ENCODE results near the gene RAD9A.
"Not testable (repeated sequence)": the region's sequence is repeated elsewhere in the genome, so short reads cannot be mapped to it uniquely, and the experiment has no call there.

Gene RAD9A

GRCh38 chr11:67401495-67402191 is 9.9 kb downstream of the RAD9A start, which contains the start of gene PPP1CA:
Gene PPP1CA (minus strand): TSS chr11:67401858. CDS start chr11:67401782, 76 bp downstream.
- peak within 1 kb of the TSS; percentile 75 to 91 (median 82) for H3K4me3 ChIP-seq (ENCODE audit: low read depth in 1 of 5, low read length in 5 of 5)
- peak within 1 kb of the TSS; percentile 69 for H3K27ac ChIP-seq (ENCODE audit: low read depth, low read length)
- no peaks in the 10 kb centered on the region for H3K9me3 ChIP-seq (ENCODE audit: control insufficient read depth in 5 of 5, low read length in 5 of 5)
- H3K4me1 ChIP-seq (ENCODE audit: control insufficient read depth in 5 of 5, insufficient read depth in 5 of 5, low read length in 5 of 5) = peaks cover 8 to 56% (median 49%) of the 10 kb centered on the region in 5 donors
- peaks cover 0 to 28% (median 25%) of the 10 kb centered on the region in 5 donors for H3K36me3 ChIP-seq (ENCODE audit: control insufficient read depth in 5 of 5, insufficient read depth in 5 of 5, low read length in 5 of 5)
- peak within 1 kb of the TSS in 4 of 5 donors; percentile 84 to 93 (median 90) for H3K9ac ChIP-seq (ENCODE audit: low read length in 5 of 5)
- peaks cover 0 to 10% (median 2%) of the 10 kb centered on the region in 5 donors for H3K27me3 ChIP-seq (ENCODE audit: control insufficient read depth in 5 of 5, insufficient read depth in 4 of 5, low read length in 5 of 5)

GRCh38 chr11:67402192-67402839 is 10.5 kb downstream of the RAD9A start:
- peak overlapping the region; percentile 57 to 74 (median 62) for H3K4me3 ChIP-seq (ENCODE audit: low read depth in 1 of 5, low read length in 5 of 5)
- peaks cover 0 to 24% (median 23%) of the 10 kb centered on the region in 5 donors for H3K36me3 ChIP-seq (ENCODE audit: control insufficient read depth in 5 of 5, insufficient read depth in 5 of 5, low read length in 5 of 5)
- H3K9me3 ChIP-seq (ENCODE audit: control insufficient read depth in 5 of 5, low read length in 5 of 5) = not testable (repeated sequence)
- peaks cover 8 to 51% (median 44%) of the 10 kb centered on the region in 5 donors for H3K4me1 ChIP-seq (ENCODE audit: control insufficient read depth in 5 of 5, insufficient read depth in 5 of 5, low read length in 5 of 5)
- H3K9ac ChIP-seq (ENCODE audit: low read length in 5 of 5) = peak overlapping the region in 4 of 5 donors; percentile 33 to 62 (median 48)
- peaks cover 1 to 14% (median 5%) of the 10 kb centered on the region in 5 donors for H3K27me3 ChIP-seq (ENCODE audit: control insufficient read depth in 5 of 5, insufficient read depth in 4 of 5, low read length in 5 of 5)
- H3K27ac ChIP-seq (ENCODE audit: low read depth, low read length) = peak overlapping the region; percentile 54

GRCh38 chr11:67403085-67403484 is 11.3 kb downstream of the RAD9A start:
- peaks cover 8 to 43% (median 37%) of the 10 kb centered on the region in 5 donors for H3K4me1 ChIP-seq (ENCODE audit: control insufficient read depth in 5 of 5, insufficient read depth in 5 of 5, low read length in 5 of 5)
- peaks cover 5 to 21% (median 9%) of the 10 kb centered on the region in 5 donors for H3K27me3 ChIP-seq (ENCODE audit: control insufficient read depth in 5 of 5, insufficient read depth in 4 of 5, low read length in 5 of 5)
- H3K36me3 ChIP-seq (ENCODE audit: control insufficient read depth in 5 of 5, insufficient read depth in 5 of 5, low read length in 5 of 5) = peaks cover 0 to 16% (median 15%) of the 10 kb centered on the region in 5 donors
- H3K27ac ChIP-seq (ENCODE audit: low read depth, low read length); H3K9me3 ChIP-seq (ENCODE audit: control insufficient read depth in 5 of 5, low read length in 5 of 5); H3K9ac ChIP-seq (ENCODE audit: low read length in 5 of 5); H3K4me3 ChIP-seq (ENCODE audit: low read depth in 1 of 5, low read length in 5 of 5): not testable (repeated sequence)

- no peak overlapping the region for H3K9ac ChIP-seq (ENCODE audit: low read length in 5 of 5)
- peaks cover 0 to under 1% (median 0%) of the 10 kb centered on the region in 5 donors for H3K36me3 ChIP-seq (ENCODE audit: control insufficient read depth in 5 of 5, insufficient read depth in 5 of 5, low read length in 5 of 5)
- peak overlapping the region in 2 of 5 donors; percentile 6 to 38 for H3K4me3 ChIP-seq (ENCODE audit: low read depth in 1 of 5, low read length in 5 of 5)
- no peaks in the 10 kb centered on the region for H3K9me3 ChIP-seq (ENCODE audit: control insufficient read depth in 5 of 5, low read length in 5 of 5)
- H3K27me3 ChIP-seq (ENCODE audit: control insufficient read depth in 5 of 5, insufficient read depth in 4 of 5, low read length in 5 of 5) = peaks cover 18 to 34% (median 22%) of the 10 kb centered on the region in 5 donors
- H3K4me1 ChIP-seq (ENCODE audit: control insufficient read depth in 5 of 5, insufficient read depth in 5 of 5, low read length in 5 of 5) = peaks cover 7 to 42% (median 28%) of the 10 kb centered on the region in 5 donors
- H3K27ac ChIP-seq (ENCODE audit: low read depth, low read length) = no peak overlapping the region
These were observed 12.9 kb downstream of the RAD9A start for GRCh38 chr11:67404515-67405195.

GRCh38 chr11:67405196-67405567 is 13.4 kb downstream of the RAD9A start:
- Histone ChIP-seq H3K27ac (ENCODE audit: low read depth, low read length) (no peak overlapping the region), H3K36me3 (ENCODE audit: control insufficient read depth in 5 of 5, insufficient read depth in 5 of 5, low read length in 5 of 5) (no peaks in the 10 kb centered on the region), H3K9me3 (ENCODE audit: control insufficient read depth in 5 of 5, low read length in 5 of 5) (no peaks in the 10 kb centered on the region), H3K27me3 (ENCODE audit: control insufficient read depth in 5 of 5, insufficient read depth in 4 of 5, low read length in 5 of 5) (peaks cover 23 to 40% (median 26%) of the 10 kb centered on the region in 5 donors), H3K9ac (ENCODE audit: low read length in 5 of 5) (no peak overlapping the region), H3K4me3 (ENCODE audit: low read depth in 1 of 5, low read length in 5 of 5) (peak overlapping the region in 1 of 5 donors; percentile 6), H3K4me1 (ENCODE audit: control insufficient read depth in 5 of 5, insufficient read depth in 5 of 5, low read length in 5 of 5) (peaks cover 5 to 40% (median 26%) of the 10 kb centered on the region in 5 donors)

GRCh38 chr11:67405688-67406339 is 14.0 kb downstream of the RAD9A start:
- no peak overlapping the region for H3K9ac ChIP-seq (ENCODE audit: low read length in 5 of 5)
- peaks cover 2 to 34% (median 19%) of the 10 kb centered on the region in 5 donors for H3K4me1 ChIP-seq (ENCODE audit: control insufficient read depth in 5 of 5, insufficient read depth in 5 of 5, low read length in 5 of 5)
- H3K27me3 ChIP-seq (ENCODE audit: control insufficient read depth in 5 of 5, insufficient read depth in 4 of 5, low read length in 5 of 5) = peaks cover 29 to 46% (median 33%) of the 10 kb centered on the region in 5 donors
- H3K27ac ChIP-seq (ENCODE audit: low read depth, low read length) = no peak overlapping the region
- no peaks in the 10 kb centered on the region for H3K9me3 ChIP-seq (ENCODE audit: control insufficient read depth in 5 of 5, low read length in 5 of 5)
- H3K4me3 ChIP-seq (ENCODE audit: low read depth in 1 of 5, low read length in 5 of 5) = no peak overlapping the region
- no peaks in the 10 kb centered on the region for H3K36me3 ChIP-seq (ENCODE audit: control insufficient read depth in 5 of 5, insufficient read depth in 5 of 5, low read length in 5 of 5)

- H3K36me3 ChIP-seq (ENCODE audit: control insufficient read depth in 5 of 5, insufficient read depth in 5 of 5, low read length in 5 of 5) = no peaks in the 10 kb centered on the region
- H3K27me3 ChIP-seq (ENCODE audit: control insufficient read depth in 5 of 5, insufficient read depth in 4 of 5, low read length in 5 of 5) = peaks cover 35 to 53% (median 38%) of the 10 kb centered on the region in 5 donors
- no peak overlapping the region for H3K27ac ChIP-seq (ENCODE audit: low read depth, low read length)
- no peak overlapping the region for H3K4me3 ChIP-seq (ENCODE audit: low read depth in 1 of 5, low read length in 5 of 5)
- no peaks in the 10 kb centered on the region for H3K9me3 ChIP-seq (ENCODE audit: control insufficient read depth in 5 of 5, low read length in 5 of 5)
- H3K9ac ChIP-seq (ENCODE audit: low read length in 5 of 5) = no peak overlapping the region
- H3K4me1 ChIP-seq (ENCODE audit: control insufficient read depth in 5 of 5, insufficient read depth in 5 of 5, low read length in 5 of 5) = peaks cover 2 to 28% (median 15%) of the 10 kb centered on the region in 5 donors
These were observed 14.7 kb downstream of the RAD9A start for GRCh38 chr11:67406420-67406968.

- H3K36me3 ChIP-seq (ENCODE audit: control insufficient read depth in 5 of 5, insufficient read depth in 5 of 5, low read length in 5 of 5) = no peaks in the 10 kb centered on the region
- H3K27ac ChIP-seq (ENCODE audit: low read depth, low read length) = no peak overlapping the region
- H3K9ac ChIP-seq (ENCODE audit: low read length in 5 of 5) = no peak overlapping the region
- no peak overlapping the region for H3K4me3 ChIP-seq (ENCODE audit: low read depth in 1 of 5, low read length in 5 of 5)
- peaks cover under 1 to 26% (median 12%) of the 10 kb centered on the region in 5 donors for H3K4me1 ChIP-seq (ENCODE audit: control insufficient read depth in 5 of 5, insufficient read depth in 5 of 5, low read length in 5 of 5)
- H3K27me3 ChIP-seq (ENCODE audit: control insufficient read depth in 5 of 5, insufficient read depth in 4 of 5, low read length in 5 of 5) = peaks cover 41 to 59% (median 45%) of the 10 kb centered on the region in 5 donors
- H3K9me3 ChIP-seq (ENCODE audit: control insufficient read depth in 5 of 5, low read length in 5 of 5) = no peaks in the 10 kb centered on the region
These were observed 15.3 kb downstream of the RAD9A start for GRCh38 chr11:67406969-67407687.

- H3K9me3 ChIP-seq (ENCODE audit: control insufficient read depth in 5 of 5, low read length in 5 of 5) = no peaks in the 10 kb centered on the region
- H3K4me1 ChIP-seq (ENCODE audit: control insufficient read depth in 5 of 5, insufficient read depth in 5 of 5, low read length in 5 of 5) = peaks cover 0 to 21% (median 8%) of the 10 kb centered on the region in 5 donors
- no peak overlapping the region for H3K27ac ChIP-seq (ENCODE audit: low read depth, low read length)
- no peak overlapping the region for H3K9ac ChIP-seq (ENCODE audit: low read length in 5 of 5)
- H3K36me3 ChIP-seq (ENCODE audit: control insufficient read depth in 5 of 5, insufficient read depth in 5 of 5, low read length in 5 of 5) = no peaks in the 10 kb centered on the region
- peaks cover 47 to 65% (median 51%) of the 10 kb centered on the region in 5 donors for H3K27me3 ChIP-seq (ENCODE audit: control insufficient read depth in 5 of 5, insufficient read depth in 4 of 5, low read length in 5 of 5)
- H3K4me3 ChIP-seq (ENCODE audit: low read depth in 1 of 5, low read length in 5 of 5) = no peak overlapping the region
These were observed 15.9 kb downstream of the RAD9A start for GRCh38 chr11:67407688-67408163.

Measured in subcutaneous abdominal adipose tissue (tissue), 5 donors.